Astrocyte (in vitro differentiated cells and primary cell): ENCODE data around the gene TYMS. TPM values are rescaled to one million over a fixed set of nuclear protein-coding genes. Genes with fewer than 3 reads are reported as not detected.

ENCODE experiments used
- DNase-seq: peaks from one replicate; pipeline ENCODE4 v3.0.0-alpha.2; 2010; ENCODE audit warnings: low read depth
- FAIRE-seq: peaks from 2 replicates; lab custom pipeline; 2011; peaks lifted over from hg19 to GRCh38; lab: Jason Lieb, UNC
- H2AFZ ChIP-seq: 2 replicates; pipeline ENCODE4 v1.6.0; 2012; ENCODE audit warnings: low read depth, low read length, inconsistent platforms
- H3K27ac ChIP-seq: 2 replicates; pipeline ENCODE4 v1.5.1; 2011; ENCODE audit warnings: low read depth, low read length, inconsistent platforms
- H3K27me3 ChIP-seq: 2 replicates; pipeline ENCODE4 v1.6.0; 2011; ENCODE audit warnings: low read length, inconsistent platforms; ENCODE audit not compliant: insufficient read depth
- H3K36me3 ChIP-seq: 2 replicates; pipeline ENCODE4 v1.5.1; 2011; ENCODE audit warnings: low read length, inconsistent platforms; ENCODE audit not compliant: insufficient read depth
- H3K4me1 ChIP-seq: 2 replicates; pipeline ENCODE4 v1.5.1; 2011; ENCODE audit warnings: low read length, inconsistent platforms; ENCODE audit not compliant: insufficient read depth
- H3K4me2 ChIP-seq: 2 replicates; pipeline ENCODE4 v1.6.0; 2012; ENCODE audit warnings: low read length, inconsistent platforms
- H3K4me3 ChIP-seq: 2 replicates; pipeline ENCODE4 v1.5.1; 2011; ENCODE audit warnings: low read depth, mild to moderate bottlenecking, low read length, inconsistent platforms; ENCODE audit not compliant: insufficient read depth
- H3K79me2 ChIP-seq: 2 replicates; pipeline ENCODE4 v1.6.0; 2012; ENCODE audit warnings: mild to moderate bottlenecking, low read length, inconsistent platforms; ENCODE audit not compliant: insufficient read depth
- H3K9ac ChIP-seq: 2 replicates; pipeline ENCODE4 v1.6.0; 2012; ENCODE audit warnings: mild to moderate bottlenecking, low read length, inconsistent platforms
- H3K9me3 ChIP-seq: 2 replicates; pipeline ENCODE4 v1.5.1; 2012; ENCODE audit warnings: low read depth, mild to moderate bottlenecking, low read length, inconsistent platforms; ENCODE audit not compliant: insufficient read depth
- H4K20me1 ChIP-seq: 2 replicates; pipeline ENCODE4 v1.6.0; 2012; ENCODE audit warnings: low read length, inconsistent platforms; ENCODE audit not compliant: insufficient read depth
- H3K27ac Mint-ChIP-seq: one replicate; pipeline ENCODE4 v1.8.0; 2021; ENCODE audit warnings: mild to moderate bottlenecking, mixed read lengths; ENCODE audit not compliant: unreplicated experiment
- H3K27me3 Mint-ChIP-seq: one replicate; pipeline ENCODE4 v1.8.0; 2021; ENCODE audit warnings: low read depth, mixed read lengths; ENCODE audit not compliant: unreplicated experiment
- H3K36me3 Mint-ChIP-seq: one replicate; pipeline ENCODE4 v1.8.0; 2021; ENCODE audit warnings: low read depth, mixed read lengths; ENCODE audit not compliant: unreplicated experiment
- H3K4me1 Mint-ChIP-seq: one replicate; pipeline ENCODE4 v1.8.0; 2021; ENCODE audit warnings: low read depth, mixed read lengths; ENCODE audit not compliant: unreplicated experiment
- H3K4me3 Mint-ChIP-seq: one replicate; pipeline ENCODE4 v1.8.0; 2021; ENCODE audit warnings: mild to moderate bottlenecking, moderate library complexity, mixed read lengths; ENCODE audit not compliant: unreplicated experiment
- H3K9me3 Mint-ChIP-seq: one replicate; pipeline ENCODE4 v1.8.0; 2021; ENCODE audit warnings: mild to moderate bottlenecking, mixed read lengths; ENCODE audit not compliant: unreplicated experiment
- CTCF ChIP-seq: IDR thresholded peaks from 2 replicates; pipeline ENCODE4 v1.5.1; 2011; ENCODE audit warnings: low read depth, mild to moderate bottlenecking, inconsistent platforms, low read length, moderate library complexity; ENCODE audit not compliant: insufficient read depth
- EZH2 ChIP-seq: IDR thresholded peaks from 2 replicates; pipeline ENCODE4 v1.6.1; 2012; ENCODE audit warnings: mild to moderate bottlenecking, low read length, inconsistent platforms; ENCODE audit not compliant: insufficient read depth
- total RNA-seq: library from RNA; stranded (reverse); gene quantifications from 2 replicates; pipeline ENCODE4 v1.2.1, GENCODE V29; 2021

Gene TYMS
- total RNA-seq, 1 donor from 2014 or later = 38.7 TPM

GRCh38 chr18:682833-683232 lies 25.4 kb downstream of the TYMS start:
- Histone ChIP-seq H3K36me3 (peaks cover 7% of the 10 kb centered on the region), H3K4me1 (peaks cover 6% of the 10 kb centered on the region), H2AFZ (no peak overlapping the region), H3K27me3 (no peaks in the 10 kb centered on the region), H3K27ac (no peak overlapping the region), H3K9ac (no peak overlapping the region), H3K79me2 (no peaks in the 10 kb centered on the region), H3K4me2 (no peak overlapping the region), H4K20me1 (peaks cover 4% of the 10 kb centered on the region), H3K4me3 (no peak overlapping the region), H3K9me3 (no peaks in the 10 kb centered on the region)
- H3K4me1 Mint-ChIP-seq = peaks cover 13% of the 10 kb centered on the region
- TF ChIP-seq CTCF (no peak), EZH2 (no peak)
- no peaks in the 10 kb centered on the region for H3K27me3 Mint-ChIP-seq
- H3K4me3 Mint-ChIP-seq = no peak overlapping the region
- DNase-seq = no peak
- no peak overlapping the region for H3K27ac Mint-ChIP-seq
- peaks cover 5% of the 10 kb centered on the region for H3K36me3 Mint-ChIP-seq
- H3K9me3 Mint-ChIP-seq = no peaks in the 10 kb centered on the region
- no peak for FAIRE-seq

- no peaks in the 10 kb centered on the region for H3K9me3 ChIP-seq
- Mint-ChIP-seq H3K4me1 (peaks cover 13% of the 10 kb centered on the region), H3K27ac (no peak overlapping the region), H3K36me3 (peaks cover 5% of the 10 kb centered on the region), H3K4me3 (no peak overlapping the region), H3K27me3 (no peaks in the 10 kb centered on the region), H3K9me3 (no peaks in the 10 kb centered on the region)
- H2AFZ ChIP-seq = no peak overlapping the region
- no peak overlapping the region for H3K27ac ChIP-seq
- peaks cover 4% of the 10 kb centered on the region for H4K20me1 ChIP-seq
- H3K36me3 ChIP-seq = peaks cover 7% of the 10 kb centered on the region
- no peak for DNase-seq
- TF ChIP-seq CTCF (no peak), EZH2 (no peak)
- peaks cover 6% of the 10 kb centered on the region for H3K4me1 ChIP-seq
- no peaks in the 10 kb centered on the region for H3K27me3 ChIP-seq
- no peak overlapping the region for H3K4me2 ChIP-seq
- H3K4me3 ChIP-seq = no peak overlapping the region
- H3K9ac ChIP-seq = no peak overlapping the region
- FAIRE-seq = no peak
- no peaks in the 10 kb centered on the region for H3K79me2 ChIP-seq
These were observed 26.1 kb downstream of the TYMS start for GRCh38 chr18:683531-683930.

- Mint-ChIP-seq H3K27me3 (no peaks in the 10 kb centered on the region), H3K27ac (no peak overlapping the region), H3K9me3 (no peaks in the 10 kb centered on the region), H3K36me3 (peaks cover 7% of the 10 kb centered on the region), H3K4me3 (no peak overlapping the region), H3K4me1 (peaks cover 12% of the 10 kb centered on the region)
- Histone ChIP-seq H3K36me3 (peaks cover 11% of the 10 kb centered on the region), H3K4me1 (peaks cover 6% of the 10 kb centered on the region), H3K27me3 (no peaks in the 10 kb centered on the region), H3K9me3 (no peaks in the 10 kb centered on the region), H3K27ac (no peak overlapping the region), H3K79me2 (no peaks in the 10 kb centered on the region), H2AFZ (no peak overlapping the region), H4K20me1 (peaks cover 4% of the 10 kb centered on the region), H3K4me2 (no peak overlapping the region), H3K9ac (no peak overlapping the region), H3K4me3 (no peak overlapping the region)
- FAIRE-seq = no peak
- TF ChIP-seq CTCF (no peak), EZH2 (no peak)
- no peak for DNase-seq
These were observed 28.0 kb downstream of the TYMS start for GRCh38 chr18:685438-685837.
